OCI-LY1 (cell line): ENCODE measurements around the gene MSMO1.

ENCODE experiments used
- H2AFZ ChIP-seq: fragments of 200-600 bp; sonication (generic), shearing (Covaris generic); 2 replicates; pipeline ENCODE4 v1.6.0; 2014; ENCODE audit warnings: antibody characterized with exemption, mild to moderate bottlenecking, low read length
- H3F3A ChIP-seq: fragments of 200-600 bp; sonication (generic), shearing (Covaris generic); 2 replicates; pipeline ENCODE4 v1.6.0; 2014; ENCODE audit warnings: mild to moderate bottlenecking, antibody characterized with exemption, low read length, moderate library complexity; ENCODE audit not compliant: insufficient read depth
- H3K27ac ChIP-seq: fragments of 200-600 bp; sonication (generic); 2 replicates; pipeline ENCODE4 v1.5.1; 2014; ENCODE audit warnings: low read length, mixed run types, mild to moderate bottlenecking, low read depth; ENCODE audit not compliant: poor library complexity, severe bottlenecking
- H3K27me3 ChIP-seq: fragments of 200-600 bp; sonication (generic); 2 replicates; pipeline ENCODE4 v1.6.0; 2014; ENCODE audit warnings: antibody characterized with exemption, mild to moderate bottlenecking, low read length, moderate library complexity; ENCODE audit not compliant: insufficient read depth
- H3K36me3 ChIP-seq: fragments of 200-600 bp; sonication (generic); 2 replicates; pipeline ENCODE4 v1.6.1; 2014; ENCODE audit warnings: mild to moderate bottlenecking, antibody characterized with exemption, low read length, moderate library complexity, mixed read lengths; ENCODE audit not compliant: insufficient read depth
- H3K4me1 ChIP-seq: fragments of 200-600 bp; sonication (generic); 2 replicates; pipeline ENCODE4 v1.5.1; 2014; ENCODE audit warnings: mild to moderate bottlenecking, low read length, moderate library complexity; ENCODE audit not compliant: insufficient read depth, severe bottlenecking
- H3K4me2 ChIP-seq: fragments of 200-600 bp; sonication (generic), shearing (Covaris generic); 2 replicates; pipeline ENCODE4 v1.6.1; 2014; ENCODE audit warnings: low read length
- H3K4me3 ChIP-seq: fragments of 200-600 bp; sonication (generic); 2 replicates; pipeline ENCODE4 v1.5.1; 2014; ENCODE audit warnings: low read length, low read depth, mild to moderate bottlenecking, mixed read lengths; ENCODE audit not compliant: poor library complexity, severe bottlenecking
- H3K79me2 ChIP-seq: fragments of 200-600 bp; shearing (Covaris generic); 2 replicates; pipeline ENCODE4 v1.6.1; 2016; ENCODE audit warnings: mixed run types, low read length, mixed read lengths; ENCODE audit not compliant: insufficient read depth
- H3K9ac ChIP-seq: fragments of 200-600 bp; sonication (generic), shearing (Covaris generic); 2 replicates; pipeline ENCODE4 v1.6.1; 2014; ENCODE audit warnings: mild to moderate bottlenecking, low read length, mixed read lengths
- H3K9me2 ChIP-seq: fragments of 200-600 bp; sonication (generic), shearing (Covaris generic); 2 replicates; pipeline ENCODE4 v1.6.1; 2014; ENCODE audit warnings: low read depth, mild to moderate bottlenecking, low read length, mixed read lengths
- H3K9me3 ChIP-seq: fragments of 200-600 bp; shearing (Covaris generic); 2 replicates; pipeline ENCODE4 v1.6.1; 2014; ENCODE audit warnings: low read length, mixed read lengths
- H4K20me1 ChIP-seq: fragments of 200-600 bp; sonication (generic), shearing (Covaris generic); 2 replicates; pipeline ENCODE4 v1.6.0; 2016; ENCODE audit warnings: mild to moderate bottlenecking, low read length; ENCODE audit not compliant: insufficient read depth
- EZH2 ChIP-seq: fragments of 200-600 bp; sonication (generic), shearing (Covaris generic); IDR thresholded peaks from 2 replicates; pipeline ENCODE4 v1.8.0; 2017; ENCODE audit warnings: borderline replicate concordance, mixed run types, mild to moderate bottlenecking, antibody characterized with exemption, low read length, moderate library complexity, mixed read lengths
- TF ChIP-seq, protein P1 (sequence below): fragments of 200-600 bp; sonication (generic), shearing (Covaris generic); IDR thresholded peaks from 2 replicates; pipeline ENCODE4 v1.5.1; 2017; ENCODE audit warnings: mild to moderate bottlenecking, antibody characterized with exemption, low read length, moderate library complexity, mixed read lengths

MSMO1 gene

DNA sequence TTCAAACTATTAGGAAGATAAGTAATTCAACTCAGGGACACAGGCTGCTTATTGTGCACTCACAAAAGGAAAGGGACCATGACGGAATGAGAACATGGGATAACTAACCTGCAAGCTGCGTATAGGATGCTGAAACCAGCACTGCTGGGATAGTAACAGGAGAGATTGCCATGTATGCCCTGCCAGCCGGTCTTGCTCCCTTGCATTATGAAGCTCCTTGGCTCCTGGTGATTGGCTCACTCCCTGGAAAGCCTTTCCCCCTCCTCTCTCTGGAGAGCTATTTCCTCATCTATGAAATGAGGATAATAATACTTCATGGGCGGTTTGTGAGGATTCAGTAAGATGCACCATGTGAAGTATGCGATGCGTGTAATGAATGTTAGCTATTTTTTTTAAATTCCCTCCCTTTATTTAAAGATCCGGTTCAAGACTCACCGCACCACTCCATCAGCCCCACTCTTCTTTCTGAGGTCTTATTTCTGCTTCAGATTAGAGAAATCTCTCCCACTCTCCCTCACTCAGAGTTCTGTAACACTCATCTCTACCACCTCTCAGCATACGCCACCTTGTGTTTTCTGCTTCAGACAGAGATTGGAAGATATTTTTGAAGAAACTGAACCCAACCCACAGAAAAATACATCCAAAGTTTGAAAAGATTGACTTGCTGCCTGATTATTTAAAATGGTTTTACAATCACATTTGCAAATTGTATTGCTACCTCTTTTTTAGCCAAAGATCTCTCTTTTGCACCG lies 18.4 kb downstream of the MSMO1 start:
- TF ChIP-seq, protein P1, sequence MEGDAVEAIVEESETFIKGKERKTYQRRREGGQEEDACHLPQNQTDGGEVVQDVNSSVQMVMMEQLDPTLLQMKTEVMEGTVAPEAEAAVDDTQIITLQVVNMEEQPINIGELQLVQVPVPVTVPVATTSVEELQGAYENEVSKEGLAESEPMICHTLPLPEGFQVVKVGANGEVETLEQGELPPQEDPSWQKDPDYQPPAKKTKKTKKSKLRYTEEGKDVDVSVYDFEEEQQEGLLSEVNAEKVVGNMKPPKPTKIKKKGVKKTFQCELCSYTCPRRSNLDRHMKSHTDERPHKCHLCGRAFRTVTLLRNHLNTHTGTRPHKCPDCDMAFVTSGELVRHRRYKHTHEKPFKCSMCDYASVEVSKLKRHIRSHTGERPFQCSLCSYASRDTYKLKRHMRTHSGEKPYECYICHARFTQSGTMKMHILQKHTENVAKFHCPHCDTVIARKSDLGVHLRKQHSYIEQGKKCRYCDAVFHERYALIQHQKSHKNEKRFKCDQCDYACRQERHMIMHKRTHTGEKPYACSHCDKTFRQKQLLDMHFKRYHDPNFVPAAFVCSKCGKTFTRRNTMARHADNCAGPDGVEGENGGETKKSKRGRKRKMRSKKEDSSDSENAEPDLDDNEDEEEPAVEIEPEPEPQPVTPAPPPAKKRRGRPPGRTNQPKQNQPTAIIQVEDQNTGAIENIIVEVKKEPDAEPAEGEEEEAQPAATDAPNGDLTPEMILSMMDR = peak; percentile 37; the same call in 1 of the 2 replicates
- TF ChIP-seq EZH2 = no peak
- H3F3A ChIP-seq = no peaks in the 10 kb centered on the region
- no peaks in the 10 kb centered on the region for H3K27me3 ChIP-seq
- H3K36me3 ChIP-seq = peaks cover 32% of the 10 kb centered on the region
- no peak overlapping the region for H3K27ac ChIP-seq
- H3K4me3 ChIP-seq = no peak overlapping the region
- no peak overlapping the region for H3K9ac ChIP-seq
- H3K4me1 ChIP-seq = no peaks in the 10 kb centered on the region
- H4K20me1 ChIP-seq = no peaks in the 10 kb centered on the region
- H3K79me2 ChIP-seq = no peaks in the 10 kb centered on the region
- H2AFZ ChIP-seq = no peak overlapping the region
- H3K4me2 ChIP-seq = no peak overlapping the region
- no peaks in the 10 kb centered on the region for H3K9me3 ChIP-seq
- H3K9me2 ChIP-seq = no peaks in the 10 kb centered on the region

DNA sequence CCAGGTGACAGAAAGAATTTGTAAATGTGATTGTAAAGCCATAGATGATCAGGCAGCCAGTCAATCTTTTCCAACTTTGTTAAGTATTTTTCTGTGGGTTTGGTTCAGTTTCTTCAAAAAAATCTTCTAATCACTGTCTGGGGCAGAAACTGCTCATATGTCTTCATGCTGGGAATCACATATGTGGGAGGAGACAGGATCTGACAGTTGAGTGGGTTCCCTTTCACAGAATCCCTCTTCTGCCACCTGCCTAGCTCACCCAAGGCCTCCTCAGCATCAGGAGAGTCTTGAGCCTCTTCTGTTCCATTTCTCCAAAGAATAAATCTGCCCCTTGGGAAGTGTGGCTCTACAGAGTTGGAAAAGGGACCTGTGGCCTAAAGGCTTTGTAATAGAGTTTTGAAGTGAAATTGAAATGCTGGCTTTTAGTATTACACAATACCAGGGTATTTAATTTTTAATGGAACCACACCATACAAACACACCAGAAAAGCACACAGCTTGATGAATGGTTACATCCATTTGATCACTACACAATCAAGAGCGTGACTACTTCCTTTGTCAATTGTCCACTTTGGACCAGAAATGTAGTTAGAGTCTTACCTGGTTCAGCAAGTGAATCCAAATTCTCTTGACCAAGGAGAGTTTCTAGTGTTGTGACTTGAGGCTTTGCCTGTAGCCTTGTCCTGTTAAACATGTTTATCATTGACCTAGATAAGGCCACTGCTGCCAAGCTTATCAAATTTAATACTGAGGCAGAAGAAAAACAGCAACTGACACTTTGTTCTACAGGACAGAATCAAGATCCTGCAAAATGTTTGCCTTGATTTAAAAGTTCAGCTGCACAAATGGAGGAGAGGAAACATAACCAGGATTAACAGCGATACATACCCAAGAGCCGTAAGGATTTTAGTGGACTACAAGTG lies 20.4 kb downstream of the MSMO1 start:
- no peak overlapping the region for H3K4me2 ChIP-seq
- no peaks in the 10 kb centered on the region for H3K4me1 ChIP-seq
- H3F3A ChIP-seq = no peaks in the 10 kb centered on the region
- H3K27ac ChIP-seq = no peak overlapping the region
- TF ChIP-seq, protein P1 = no peak
- TF ChIP-seq EZH2 = no peak
- no peaks in the 10 kb centered on the region for H3K27me3 ChIP-seq
- H3K79me2 ChIP-seq = no peaks in the 10 kb centered on the region
- no peaks in the 10 kb centered on the region for H3K9me2 ChIP-seq
- peaks cover 11% of the 10 kb centered on the region for H3K36me3 ChIP-seq
- H3K9me3 ChIP-seq = no peaks in the 10 kb centered on the region
- no peak overlapping the region for H3K9ac ChIP-seq
- H2AFZ ChIP-seq = no peak overlapping the region
- no peak overlapping the region for H3K4me3 ChIP-seq
- H4K20me1 ChIP-seq = no peaks in the 10 kb centered on the region

DNA sequence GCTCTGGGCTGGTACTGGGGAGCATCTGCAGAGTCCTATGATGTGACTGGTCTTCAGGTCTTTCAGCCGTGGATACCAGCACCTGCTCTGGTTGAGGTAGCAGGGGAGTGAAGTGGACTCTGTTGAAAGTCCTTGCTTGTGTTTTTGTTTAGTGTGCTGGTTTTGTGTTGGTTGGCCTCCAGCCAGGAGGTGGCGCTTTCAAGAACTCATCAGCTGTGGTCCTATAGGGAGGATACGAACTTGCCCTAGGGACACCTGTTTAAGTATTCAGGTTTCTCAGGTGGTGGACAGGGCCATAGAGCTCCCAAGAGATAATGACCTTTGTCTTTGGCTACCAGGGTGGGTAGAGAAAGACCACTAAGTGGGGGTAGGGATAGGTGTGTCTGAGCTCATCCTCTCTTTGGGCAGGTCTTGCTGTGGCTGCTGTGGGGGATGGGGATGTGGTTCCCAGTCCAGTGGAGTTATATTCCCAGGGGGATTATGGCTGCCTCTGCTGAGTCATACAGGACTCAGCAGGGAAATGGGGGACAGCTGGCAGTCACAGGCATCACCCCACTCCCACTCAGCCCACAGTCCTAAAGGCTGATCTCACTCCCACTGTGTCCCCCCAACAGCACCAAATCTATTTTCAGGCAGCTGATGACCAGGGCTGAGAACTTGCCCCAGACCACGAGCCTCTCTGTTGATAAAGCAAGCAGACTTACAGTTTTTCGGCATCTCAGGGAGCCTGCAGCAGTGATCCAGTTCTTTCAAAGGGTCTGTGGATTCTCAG lies 24.1 kb downstream of the MSMO1 start:
- no peak overlapping the region for H2AFZ ChIP-seq
- no peaks in the 10 kb centered on the region for H3K9me3 ChIP-seq
- no peaks in the 10 kb centered on the region for H4K20me1 ChIP-seq
- no peaks in the 10 kb centered on the region for H3F3A ChIP-seq
- H3K27ac ChIP-seq = no peak overlapping the region
- no peak overlapping the region for H3K4me2 ChIP-seq
- no peak overlapping the region for H3K4me3 ChIP-seq
- no peaks in the 10 kb centered on the region for H3K4me1 ChIP-seq
- no peaks in the 10 kb centered on the region for H3K79me2 ChIP-seq
- no peaks in the 10 kb centered on the region for H3K27me3 ChIP-seq
- no peak overlapping the region for H3K9ac ChIP-seq
- TF ChIP-seq, protein P1 = peak; percentile 36; the same call in 1 of the 2 replicates
- no peak for TF ChIP-seq EZH2
- H3K36me3 ChIP-seq = no peaks in the 10 kb centered on the region
- no peaks in the 10 kb centered on the region for H3K9me2 ChIP-seq
